ENCODE measurements around the gene ALDH4A1.

ALDH4A1 gene

DNA sequence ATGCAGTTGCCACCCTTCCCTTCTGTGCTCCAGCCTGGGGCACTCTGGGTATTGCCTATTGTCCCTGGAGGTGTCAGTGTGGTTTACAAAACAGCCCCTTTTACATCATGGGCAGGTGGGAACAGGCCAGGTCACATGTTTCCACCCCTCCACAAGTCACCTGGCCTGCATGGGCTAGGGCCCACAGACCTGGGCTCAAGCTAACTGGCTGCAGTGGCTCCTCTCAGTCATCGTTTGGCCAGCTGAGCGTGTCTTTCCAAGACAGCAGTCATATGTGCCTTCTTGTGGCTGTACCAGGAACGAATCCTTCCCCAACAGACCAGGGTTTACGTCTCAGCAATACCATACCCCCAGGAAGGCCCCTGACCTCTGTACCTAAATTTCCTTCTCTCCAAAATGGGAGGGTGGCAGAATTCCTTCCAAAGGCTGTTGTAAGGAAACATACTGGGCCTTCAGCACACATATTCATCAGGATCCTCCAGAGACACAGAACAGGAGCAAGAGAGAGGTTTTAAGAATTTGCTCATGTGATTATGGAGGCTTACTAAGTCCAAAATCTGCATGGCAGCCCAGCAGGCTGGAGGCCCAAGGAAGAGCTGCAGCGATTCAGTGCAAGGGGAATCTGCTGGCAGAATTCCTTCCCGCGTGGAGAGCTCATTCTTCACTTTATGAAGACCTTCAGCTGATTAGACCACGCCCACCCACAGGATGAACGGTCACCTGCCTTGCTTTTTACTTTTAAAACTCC lies 32.3 kb downstream of the ALDH4A1 start:
- TF ChIP-seq, protein P1, sequence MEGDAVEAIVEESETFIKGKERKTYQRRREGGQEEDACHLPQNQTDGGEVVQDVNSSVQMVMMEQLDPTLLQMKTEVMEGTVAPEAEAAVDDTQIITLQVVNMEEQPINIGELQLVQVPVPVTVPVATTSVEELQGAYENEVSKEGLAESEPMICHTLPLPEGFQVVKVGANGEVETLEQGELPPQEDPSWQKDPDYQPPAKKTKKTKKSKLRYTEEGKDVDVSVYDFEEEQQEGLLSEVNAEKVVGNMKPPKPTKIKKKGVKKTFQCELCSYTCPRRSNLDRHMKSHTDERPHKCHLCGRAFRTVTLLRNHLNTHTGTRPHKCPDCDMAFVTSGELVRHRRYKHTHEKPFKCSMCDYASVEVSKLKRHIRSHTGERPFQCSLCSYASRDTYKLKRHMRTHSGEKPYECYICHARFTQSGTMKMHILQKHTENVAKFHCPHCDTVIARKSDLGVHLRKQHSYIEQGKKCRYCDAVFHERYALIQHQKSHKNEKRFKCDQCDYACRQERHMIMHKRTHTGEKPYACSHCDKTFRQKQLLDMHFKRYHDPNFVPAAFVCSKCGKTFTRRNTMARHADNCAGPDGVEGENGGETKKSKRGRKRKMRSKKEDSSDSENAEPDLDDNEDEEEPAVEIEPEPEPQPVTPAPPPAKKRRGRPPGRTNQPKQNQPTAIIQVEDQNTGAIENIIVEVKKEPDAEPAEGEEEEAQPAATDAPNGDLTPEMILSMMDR (conservative IDR thresholded peaks at IDR 0.05; ENCODE audit: low read length) = no peak
- no peak for DNase-seq (ENCODE audit: low read depth)
- no peak overlapping the region for H3K4me3 ChIP-seq (ENCODE audit: low read length)

DNA sequence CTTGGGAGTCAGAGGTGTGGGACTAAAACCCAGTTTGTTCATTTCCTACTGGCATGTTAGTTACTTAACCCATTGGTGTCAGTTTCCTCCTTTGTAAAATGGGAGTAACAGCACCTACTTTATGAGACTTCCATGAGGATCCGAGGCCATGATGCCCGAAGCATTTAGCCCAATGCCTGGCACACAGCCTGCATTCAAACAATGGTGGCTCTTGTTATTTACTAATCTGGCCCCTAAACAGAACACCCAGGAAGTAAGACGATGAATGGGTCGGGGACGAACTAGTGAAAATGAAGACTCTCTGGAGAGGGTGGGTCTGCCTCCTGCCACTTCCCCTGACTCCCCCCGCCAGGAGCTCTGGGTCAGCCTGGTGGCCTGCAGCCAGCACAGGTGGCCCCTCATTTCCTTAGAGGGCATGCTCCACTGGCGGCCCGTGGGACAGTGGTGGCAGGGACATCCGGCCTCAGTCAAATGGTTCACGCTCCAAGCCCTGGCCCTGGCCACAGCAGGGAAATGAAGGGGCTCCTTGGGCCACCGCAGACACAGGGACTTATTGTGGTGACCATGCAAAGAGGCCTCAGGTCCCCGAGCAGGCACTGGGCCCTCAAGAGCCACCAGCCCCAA lies 33.4 kb downstream of the ALDH4A1 start:
- no peak for DNase-seq (ENCODE audit: low read depth)
- TF ChIP-seq, protein P1 (conservative IDR thresholded peaks at IDR 0.05; ENCODE audit: low read length) = no peak
- H3K4me3 ChIP-seq (ENCODE audit: low read length) = no peak overlapping the region

DNA sequence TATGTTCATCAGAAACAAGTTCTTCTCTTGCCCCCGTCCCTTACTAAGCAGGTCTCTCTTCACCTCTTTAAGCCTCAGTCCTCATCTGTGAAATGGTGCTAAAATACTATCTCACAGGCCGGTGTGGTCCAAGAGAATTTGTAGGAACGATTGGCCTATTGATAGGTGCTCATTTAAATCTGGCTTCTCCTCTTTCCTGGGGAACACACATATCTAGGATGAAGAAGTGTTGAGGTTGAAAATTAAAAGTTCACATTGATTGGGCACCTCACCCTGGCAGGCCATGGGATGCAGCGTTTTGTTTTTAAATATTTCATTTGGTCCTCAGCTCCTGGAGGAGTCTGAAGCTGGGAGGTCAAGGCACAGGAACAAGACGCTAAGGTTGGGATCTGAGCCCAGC lies 34.0 kb downstream of the ALDH4A1 start:
- TF ChIP-seq, protein P1 (conservative IDR thresholded peaks at IDR 0.05; ENCODE audit: low read length) = no peak
- no peak overlapping the region for H3K4me3 ChIP-seq (ENCODE audit: low read length)

DNA sequence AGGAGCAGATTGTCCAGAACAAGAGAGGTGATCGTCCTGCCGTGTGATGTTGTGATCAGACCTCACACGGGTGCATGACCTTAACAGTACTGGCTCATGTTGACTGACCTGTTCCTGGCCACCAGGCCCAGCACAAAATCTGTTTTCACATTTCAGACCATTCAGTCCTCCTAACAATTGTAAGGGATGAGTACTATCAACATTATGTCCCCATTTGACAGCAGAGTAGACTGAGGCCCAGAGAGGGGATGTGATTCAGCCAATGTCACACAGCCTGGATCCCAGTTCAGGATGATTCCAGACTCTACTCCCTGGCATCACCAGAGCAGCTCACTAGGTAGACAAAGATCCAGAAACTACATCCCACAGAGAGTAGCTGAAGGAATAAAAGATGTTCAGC lies 35.5 kb downstream of the ALDH4A1 start:
- no peak overlapping the region for H3K4me3 ChIP-seq (ENCODE audit: low read length)
- TF ChIP-seq, protein P1 (conservative IDR thresholded peaks at IDR 0.05; ENCODE audit: low read length) = no peak
- DNase-seq (ENCODE audit: low read depth) = no peak

More for the DNA sequence above, 34.0 kb downstream of the ALDH4A1 start:
- DNase-seq (ENCODE audit: low read depth) = no peak

DNA sequence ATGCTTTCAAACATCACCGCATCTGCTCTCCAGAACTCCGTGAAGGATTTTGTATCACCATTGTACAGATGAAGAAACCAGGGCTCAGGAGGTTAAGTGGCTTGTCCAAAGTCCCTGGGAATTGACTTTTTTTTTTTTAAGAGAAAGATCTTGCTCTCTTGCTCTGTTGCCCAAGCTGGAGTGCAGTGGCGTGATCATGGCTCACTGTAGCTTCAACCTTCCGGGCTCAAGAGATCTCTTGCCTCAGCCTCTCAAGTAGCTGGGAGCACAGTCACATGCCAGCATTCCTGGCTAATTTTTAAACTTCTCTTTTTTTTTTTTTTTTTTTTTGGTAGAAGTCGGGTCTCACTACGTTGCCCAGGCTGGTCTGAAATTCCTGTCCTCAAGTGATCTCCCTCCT lies 36.0 kb downstream of the ALDH4A1 start:
- H3K4me3 ChIP-seq (ENCODE audit: low read length) = no peak overlapping the region
- TF ChIP-seq, protein P1 (conservative IDR thresholded peaks at IDR 0.05; ENCODE audit: low read length) = no peak
- DNase-seq (ENCODE audit: low read depth) = no peak

DNA sequence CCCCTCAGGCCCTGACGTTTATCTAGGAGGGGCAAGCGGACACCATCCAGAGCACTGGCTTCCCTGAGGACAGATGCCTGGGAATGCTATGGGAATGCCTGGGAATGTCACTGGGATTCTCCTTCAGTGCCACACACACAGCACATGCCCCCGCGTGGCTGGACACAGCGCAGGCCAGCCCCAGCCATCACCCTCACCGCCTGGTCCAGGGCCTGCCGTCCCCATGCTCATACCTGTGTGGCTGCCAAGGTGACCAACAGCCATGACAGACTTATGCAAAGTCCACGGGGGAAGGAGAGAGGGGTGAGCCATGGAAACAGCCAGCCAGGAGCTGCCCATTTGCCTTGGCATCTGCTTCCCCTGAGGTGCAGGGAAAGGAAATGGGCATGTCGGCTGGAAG lies 37.2 kb downstream of the ALDH4A1 start:
- no peak overlapping the region for H3K4me3 ChIP-seq (ENCODE audit: low read length)
- TF ChIP-seq, protein P1 (conservative IDR thresholded peaks at IDR 0.05; ENCODE audit: low read length) = no peak
- DNase-seq (ENCODE audit: low read depth) = no peak

DNA sequence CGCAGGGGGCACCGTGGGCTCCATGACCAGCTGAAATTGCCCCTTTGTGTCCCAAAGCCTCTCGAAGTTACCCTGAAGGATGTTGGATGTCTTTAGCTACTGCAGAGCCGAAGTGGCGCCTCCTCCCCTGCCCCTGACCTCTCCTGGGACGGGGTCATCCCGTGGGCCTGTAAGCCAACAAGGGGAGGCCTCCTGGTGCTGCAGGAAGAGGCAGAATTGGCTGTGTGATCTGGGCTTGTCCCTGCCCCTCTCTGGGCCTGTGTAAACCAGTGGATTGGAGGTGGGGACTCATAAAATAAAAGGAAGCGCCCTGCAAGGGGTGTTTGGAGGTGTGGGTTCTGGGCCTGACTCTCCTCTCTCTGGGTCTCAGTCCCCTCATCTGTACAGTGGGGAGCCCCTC lies 40.8 kb downstream of the ALDH4A1 start:
- H3K4me3 ChIP-seq (ENCODE audit: low read length) = no peak overlapping the region
- TF ChIP-seq, protein P1 (conservative IDR thresholded peaks at IDR 0.05; ENCODE audit: low read length) = no peak
- no peak for DNase-seq (ENCODE audit: low read depth)

Measured in AG10803 (cell line).